HCT116 (cell line): ENCODE results near the gene CRY1. TPM values are rescaled to one million over a fixed set of nuclear protein-coding genes. Genes with fewer than 3 reads are reported as not detected.
"Not testable (repeated sequence)": the region's sequence is repeated elsewhere in the genome, so short reads cannot be mapped to it uniquely, and the experiment has no call there.

Experiments used
- ATAC-seq: fragments of 200-7000 bp; cut with Tn5 transposase; 2 replicates; pipeline ENCODE4 v1.9.1; 2020; ENCODE audit warnings: mild to moderate bottlenecking, moderate library complexity
- BruUV-seq: library from RNA; stranded (reverse); fragments of 400-500 nt; replicated peaks from 2 replicates; lab custom pipeline; 2021; lab: Mats Ljungman, UMichigan
- CTCF ChIA-PET: fragments of 300-600 bp; sonication (Branson Sonifier 250); formaldehyde crosslinking; loops from one replicate; lab custom pipeline; 2021; ENCODE audit warnings: antibody characterized with exemption; lab: Charles Lee
- POLR2A ChIA-PET: fragments of 300-600, 350-600 bp; sonication (Branson Sonifier 250); formaldehyde crosslinking; loops from one replicate; lab custom pipeline; 2021; ENCODE audit warnings: antibody characterized with exemption; lab: Charles Lee
- RAD21 ChIA-PET, 2 experiments: fragments of 300-600 bp; sonication (Branson Sonifier 250); formaldehyde crosslinking; loops; one replicate each; lab custom pipeline; 2023; ENCODE audit warnings: low total read pairs in 2 of 2; ENCODE audit not compliant: uncharacterized antibody in 2 of 2, unreplicated experiment in 2 of 2, low non-redundant PET in 1 of 2; lab: Charles Lee
- DNase-seq: peaks from one replicate; pipeline ENCODE4 v3.0.0-alpha.2; 2010; ENCODE audit warnings: low read depth, low spot score
- H2AFZ ChIP-seq: fragments of 200-600 bp; shearing (Covaris generic), sonication (generic); 2 replicates; pipeline ENCODE4 v1.6.1; 2017; ENCODE audit warnings: low read depth, mixed run types, mixed read lengths, antibody characterized with exemption, low read length; ENCODE audit not compliant: poor library complexity, severe bottlenecking
- H3K27ac ChIP-seq: 2 replicates; pipeline ENCODE4 v1.5.1; 2012; ENCODE audit warnings: low read depth, low read length
- H3K27me3 ChIP-seq: fragments of 200-600 bp; sonication (generic); 2 replicates; pipeline ENCODE4 v1.6.1; 2016; ENCODE audit warnings: mixed run types, low read length, mixed read lengths; ENCODE audit not compliant: insufficient read depth
- H3K36me3 ChIP-seq, 2 experiments: fragments of 200-500 bp in 1 of 2; fragments of 200-600 bp in 1 of 2; sonication (Bioruptor generic) in 1 of 2; sonication (generic) in 1 of 2; 2 replicates each; pipeline versions ENCODE4 v1.5.1 to v1.6.1; 2014 to 2016; ENCODE audit warnings: low read length in 2 of 2, inconsistent platforms in 1 of 2, mixed read lengths in 1 of 2, mixed run types in 1 of 2; ENCODE audit not compliant: insufficient read depth in 2 of 2, control insufficient read depth in 1 of 2
- H3K4me1 ChIP-seq, 2 experiments: fragments of 200-600 bp in 1 of 2; sonication (generic) in 1 of 2; 2 replicates each; pipeline versions ENCODE4 v1.5.1 to v1.6.1; 2012 to 2017; ENCODE audit warnings: low read length in 2 of 2, inconsistent platforms in 1 of 2, mild to moderate bottlenecking in 1 of 2, mixed read lengths in 1 of 2, mixed run types in 1 of 2, moderate library complexity in 1 of 2; ENCODE audit not compliant: insufficient read depth in 2 of 2, control insufficient read depth in 1 of 2
- H3K4me2 ChIP-seq: fragments of 200-600 bp; sonication (generic); 2 replicates; pipeline ENCODE4 v1.6.1; 2017; ENCODE audit warnings: mixed run types, low read length, mixed read lengths
- H3K4me3 ChIP-seq, 2 experiments: fragments of 200-600 bp in 1 of 2; sonication (generic) in 1 of 2; replicated peaks in 1 of 2; 2 replicates each; pipeline ENCODE4 v1.5.1; 2011 to 2016; ENCODE audit warnings: low read length in 2 of 2, control low read depth in 1 of 2, low read depth in 1 of 2, mild to moderate bottlenecking in 1 of 2, mixed read lengths in 1 of 2, mixed run types in 1 of 2
- H3K79me2 ChIP-seq: fragments of 200-600 bp; sonication (generic); 2 replicates; pipeline ENCODE4 v1.6.1; 2017; ENCODE audit warnings: mild to moderate bottlenecking, mixed run types, low read length, moderate library complexity, mixed read lengths; ENCODE audit not compliant: insufficient read depth
- H3K9ac ChIP-seq: fragments of 200-600 bp; sonication (generic); 2 replicates; pipeline ENCODE4 v1.6.1; 2016; ENCODE audit warnings: low read length, mixed read lengths
- H3K9me2 ChIP-seq: fragments of 200-600 bp; sonication (generic), shearing (Covaris generic); 2 replicates; pipeline ENCODE4 v1.6.1; 2017; ENCODE audit warnings: mixed run types, mild to moderate bottlenecking, moderate library complexity; ENCODE audit not compliant: insufficient read depth
- H3K9me3 ChIP-seq, 2 experiments: fragments of 200-500 bp in 1 of 2; fragments of 200-600 bp in 1 of 2; sonication (Bioruptor generic) in 1 of 2; sonication (generic) in 1 of 2; 2 replicates each; pipeline ENCODE4 v1.6.1; 2014 to 2017; ENCODE audit warnings: low read length in 2 of 2, mixed read lengths in 2 of 2, inconsistent platforms in 1 of 2, low read depth in 1 of 2, mild to moderate bottlenecking in 1 of 2, mixed run types in 1 of 2, moderate library complexity in 1 of 2; ENCODE audit not compliant: control insufficient read depth in 1 of 2, insufficient read depth in 1 of 2
- H4K20me1 ChIP-seq: fragments of 200-600 bp; sonication (generic), shearing (Covaris generic); 2 replicates; pipeline ENCODE4 v1.6.1; 2017; ENCODE audit warnings: mixed run types, mild to moderate bottlenecking, moderate library complexity; ENCODE audit not compliant: insufficient read depth
- EGR1 ChIP-seq: IDR thresholded peaks from 2 replicates; pipeline ENCODE4 v1.6.1; 2012; ENCODE audit warnings: low read depth
- EZH2 ChIP-seq: fragments of 200-600 bp; sonication (generic); IDR thresholded peaks from 2 replicates; pipeline ENCODE4 v1.6.1; 2017; ENCODE audit warnings: antibody characterized with exemption, mixed run types
- FOSL1 ChIP-seq: IDR thresholded peaks from 2 replicates; pipeline ENCODE4 v1.6.1; 2012; ENCODE audit warnings: low read depth
- JUND ChIP-seq: IDR thresholded peaks from 2 replicates; pipeline ENCODE4 v1.6.1; 2012
- SIN3A ChIP-seq: IDR thresholded peaks from 2 replicates; pipeline ENCODE4 v1.6.1; 2012; ENCODE audit warnings: low read depth
- SRF ChIP-seq: IDR thresholded peaks from 2 replicates; pipeline ENCODE4 v1.6.1; 2012; ENCODE audit warnings: low read depth
- intact Hi-C: fragments of 100-400 bp; cut with micrococcal nuclease; formaldehyde crosslinking; loops from 2 replicates; pipeline ENCODE4 v1.10.0; 2022
- total RNA-seq: library from RNA; stranded (reverse); gene quantifications from one replicate; pipeline ENCODE4 v1.2.1, GENCODE V29; 2021; ENCODE audit not compliant: unreplicated experiment

Gene CRY1
- total RNA-seq, 1 experiment from 2014 or later, result 16.3 TPM

- no peak overlapping the region for H3K4me2 ChIP-seq
- ATAC-seq, result no peak
- H3K4me1 ChIP-seq, result no peaks in the 10 kb centered on the region
- H3K27me3 ChIP-seq, result no peaks in the 10 kb centered on the region
- no peaks in the 10 kb centered on the region for H3K79me2 ChIP-seq
- H3K9me3 ChIP-seq, result no peaks in the 10 kb centered on the region
- no peaks in the 10 kb centered on the region for H3K9me2 ChIP-seq
- H4K20me1 ChIP-seq, result no peaks in the 10 kb centered on the region
- DNase-seq, result no peak
- H3K9ac ChIP-seq, result no peak overlapping the region
- CTCF ChIA-PET, result no interaction called here
- TF ChIP-seq EGR1 (no peak), SIN3A (no peak)
- intact Hi-C loops, result no loop called here
- no peak overlapping the region for H2AFZ ChIP-seq
- POLR2A ChIA-PET, result no interaction called here
- BruUV-seq, result no TSS peak
- no peak overlapping the region for H3K4me3 ChIP-seq
- RAD21 ChIA-PET, result no interaction called here
- H3K27ac ChIP-seq, result no peak overlapping the region
- no peaks in the 10 kb centered on the region for H3K36me3 ChIP-seq
Observed at GRCh38 chr12:106999446-106999845, 93.9 kb downstream of the CRY1 start.

- Histone ChIP-seq H3K27me3 (no peaks in the 10 kb centered on the region), H3K36me3 (no peaks in the 10 kb centered on the region), H3K9me3 (no peaks in the 10 kb centered on the region), H3K27ac (no peak overlapping the region), H3K9me2 (no peaks in the 10 kb centered on the region), H3K9ac (no peak overlapping the region), H4K20me1 (no peaks in the 10 kb centered on the region), H3K4me1 (no peaks in the 10 kb centered on the region), H3K4me3 (no peak overlapping the region), H2AFZ (no peak overlapping the region), H3K4me2 (no peak overlapping the region), H3K79me2 (no peaks in the 10 kb centered on the region)
- TF ChIP-seq EZH2, result no peak
- no peak for TF ChIP-seq SRF
- TF ChIP-seq JUND, result no peak
- no peak for TF ChIP-seq SIN3A
- no peak for TF ChIP-seq FOSL1
- no TSS peak for BruUV-seq
- no peak for DNase-seq
- RAD21 ChIA-PET, result no interaction called here
- CTCF ChIA-PET, result no interaction called here
- no peak for ATAC-seq
- intact Hi-C loops, result no loop called here
- POLR2A ChIA-PET, result no interaction called here
Observed at GRCh38 chr12:106997916-106998315, 95.4 kb downstream of the CRY1 start.

GRCh38 chr12:106996102-106996501 lies 97.2 kb downstream of the CRY1 start:
- ATAC-seq, H3K9me3 ChIP-seq, RAD21 ChIA-PET, H3K4me3 ChIP-seq, H3K4me1 ChIP-seq, H3K9ac ChIP-seq, H2AFZ ChIP-seq, BruUV-seq, H3K27me3 ChIP-seq, H3K9me2 ChIP-seq, H3K36me3 ChIP-seq, H3K79me2 ChIP-seq, H3K27ac ChIP-seq, DNase-seq, H4K20me1 ChIP-seq, H3K4me2 ChIP-seq, intact Hi-C loops, POLR2A ChIA-PET: not testable (repeated sequence)
- CTCF ChIA-PET, result interaction anchor here (1.5 kb wide), 1 partner anchor 18 kb away, joined by 3 read pairs; no protein-coding TSS in a partner anchor
